Liver (tissue), 9 donors: ENCODE results near the gene KRT71. TPM values are rescaled to one million over a fixed set of nuclear protein-coding genes. Genes with fewer than 3 reads are reported as not detected.
A peak's percentile ranks its signal among the peaks of the same experiment; 100 is the strongest.

Source experiments
- DNase-seq: peaks from one replicate; pipeline ENCODE4 v3.0.0-alpha.2; 2017; ENCODE audit warnings: low spot score
- H3K27ac ChIP-seq, 2 donors: one replicate each; pipeline ENCODE4 v1.7.0; 2013; ENCODE audit warnings: inconsistent platforms in 2 of 2, low read length in 2 of 2, control low read depth in 1 of 2, low read depth in 1 of 2, mild to moderate bottlenecking in 1 of 2
- H3K27me3 ChIP-seq, 4 donors: one replicate each; pipeline versions ENCODE4 v1.6.1 to v1.7.0; 2013; ENCODE audit warnings: low read length in 3 of 4, inconsistent platforms in 1 of 4, mild to moderate bottlenecking in 1 of 4, moderate library complexity in 1 of 4; ENCODE audit not compliant: control insufficient read depth in 4 of 4, insufficient read depth in 4 of 4
- H3K36me3 ChIP-seq, 4 donors: one replicate each; pipeline versions ENCODE4 v1.6.1 to v1.7.0; 2013; ENCODE audit warnings: low read length in 3 of 4, mild to moderate bottlenecking in 3 of 4, low read depth in 1 of 4, moderate library complexity in 1 of 4; ENCODE audit not compliant: control insufficient read depth in 4 of 4, insufficient read depth in 3 of 4
- H3K4me1 ChIP-seq, 4 donors: one replicate each; pipeline versions ENCODE4 v1.6.1 to v1.7.0; 2013; ENCODE audit warnings: low read length in 3 of 4, mild to moderate bottlenecking in 3 of 4, moderate library complexity in 1 of 4; ENCODE audit not compliant: control insufficient read depth in 4 of 4, insufficient read depth in 4 of 4
- H3K4me3 ChIP-seq, 3 donors: one replicate each; pipeline versions ENCODE4 v1.6.1 to v1.7.0; 2013; ENCODE audit warnings: low read length in 3 of 3, control low read depth in 1 of 3, low read depth in 1 of 3, mild to moderate bottlenecking in 1 of 3
- H3K9ac ChIP-seq, 2 donors: one replicate each; pipeline ENCODE4 v1.7.0; 2013; ENCODE audit warnings: low read length in 2 of 2, mild to moderate bottlenecking in 2 of 2, moderate library complexity in 2 of 2, control low read depth in 1 of 2, low read depth in 1 of 2
- H3K9me3 ChIP-seq, 4 donors: one replicate each; pipeline versions ENCODE4 v1.6.1 to v1.7.0; 2013; ENCODE audit warnings: low read length in 3 of 4; ENCODE audit not compliant: control insufficient read depth in 4 of 4
- FOXA1 ChIP-seq: IDR thresholded peaks from 2 replicates; pipeline ENCODE4 v1.6.1; 2016; ENCODE audit warnings: antibody characterized with exemption
- FOXA2 ChIP-seq: IDR thresholded peaks from 2 replicates; pipeline ENCODE4 v1.6.1; 2016; ENCODE audit warnings: antibody characterized with exemption
- GABPA ChIP-seq, 2 donors: IDR thresholded peaks in 1 of 2; conservative IDR thresholded peaks in 1 of 2; 2 replicates each; pipeline ENCODE4 v1.6.1; 2016; ENCODE audit warnings: antibody characterized with exemption in 2 of 2, mild to moderate bottlenecking in 1 of 2, moderate library complexity in 1 of 2
- HNF4A ChIP-seq, 2 donors: conservative IDR thresholded peaks; 2 replicates each; pipeline ENCODE4 v1.6.1; 2016; ENCODE audit warnings: antibody characterized with exemption in 2 of 2, mild to moderate bottlenecking in 2 of 2
- HNF4G ChIP-seq: IDR thresholded peaks from 2 replicates; pipeline ENCODE4 v1.6.1; 2016; ENCODE audit warnings: antibody characterized with exemption
- NR2F2 ChIP-seq: IDR thresholded peaks from 2 replicates; pipeline ENCODE4 v1.6.1; 2016; ENCODE audit warnings: antibody characterized with exemption
- RAD21 ChIP-seq, 2 donors: IDR thresholded peaks; 2 replicates each; pipeline ENCODE4 v1.6.1; 2016; ENCODE audit warnings: antibody characterized with exemption in 2 of 2, mild to moderate bottlenecking in 2 of 2
- RXRA ChIP-seq, 2 donors: IDR thresholded peaks; 2 replicates each; pipeline ENCODE4 v1.6.1; 2017 to 2018; ENCODE audit warnings: antibody characterized with exemption in 2 of 2, mild to moderate bottlenecking in 1 of 2
- SP1 ChIP-seq: IDR thresholded peaks from 2 replicates; pipeline ENCODE4 v1.6.1; 2018; ENCODE audit warnings: antibody characterized with exemption, mild to moderate bottlenecking
- TAF1 ChIP-seq: conservative IDR thresholded peaks from 2 replicates; pipeline ENCODE4 v1.6.1; 2016; ENCODE audit warnings: antibody characterized with exemption, mild to moderate bottlenecking
- YY1 ChIP-seq: IDR thresholded peaks from 2 replicates; pipeline ENCODE4 v1.6.1; 2016; ENCODE audit warnings: antibody characterized with exemption, mild to moderate bottlenecking
- WGBS: extraction: QIAGEN DNeasy Blood & Tissue Kit; methylation state at CpG from one replicate; pipeline ENCODE4 v1.1.7; 2013; 5-methylcytosine and 5-hydroxymethylcytosine counted together
- polyA plus RNA-seq, 2 donors: library from polyadenylated mRNA; stranded (reverse) in 1 of 2; unstranded in 1 of 2; fragments of 200-250 nt in 1 of 2; fragments of >200 nt in 1 of 2; fragmentation: Nextera tagmentation in 1 of 2; extraction: Ambion mirVana in 1 of 2; gene quantifications; one replicate each; pipeline versions ENCODE4 v1.2.1 to v1.2.3, GENCODE V29; 2013 to 2015
- total RNA-seq, 2 donors: library from RNA; depleted of rRNA; stranded (reverse); fragments of >200 nt; gene quantifications; one replicate each; pipeline ENCODE4 v1.2.3, GENCODE V29; 2014
- TF ChIP-seq, protein P1 (sequence below): IDR thresholded peaks from 2 replicates; pipeline ENCODE4 v1.6.1; 2016; ENCODE audit warnings: antibody characterized with exemption, mild to moderate bottlenecking
- TF ChIP-seq, protein P2 (sequence below): IDR thresholded peaks from 2 replicates; pipeline ENCODE4 v1.6.1; 2016; ENCODE audit warnings: antibody characterized with exemption
- TF ChIP-seq, protein P3 (sequence below): IDR thresholded peaks from 2 replicates; pipeline ENCODE4 v1.6.1; 2016; ENCODE audit warnings: antibody characterized with exemption
- TF ChIP-seq, protein P4 (sequence below): IDR thresholded peaks from 2 replicates; pipeline ENCODE4 v1.6.1; 2016; ENCODE audit warnings: antibody characterized with exemption
- donor health status: healthy.
- donor health status: healthy.
- donor health status: healthy.
- donor health status: healthy.
- donor health status: healthy.

Gene KRT71
- total and polyA plus RNA-seq, 4 donors = not detected

DNA sequence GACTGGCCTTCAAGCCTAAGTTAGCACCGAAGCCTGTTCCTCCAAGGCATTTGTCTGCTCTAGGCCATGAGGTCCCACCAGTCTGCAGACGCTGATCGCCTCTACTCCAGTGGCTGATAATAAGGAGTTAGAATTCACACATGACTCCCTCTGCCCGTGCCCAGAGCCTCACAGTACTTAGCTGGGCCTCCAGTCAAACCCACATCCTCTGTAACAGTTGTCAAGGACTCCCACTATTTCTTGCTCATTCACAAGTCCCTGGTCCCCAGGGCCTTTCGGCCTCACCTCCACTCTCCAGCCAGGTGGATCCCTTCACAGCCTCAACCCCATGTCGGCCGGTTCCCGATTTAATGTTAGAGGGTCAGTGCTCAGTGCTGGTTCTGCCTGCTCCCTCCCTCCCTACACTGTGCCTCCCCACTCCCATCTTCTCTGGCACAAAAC is 26.4 kb downstream of the KRT71 start:
- Histone ChIP-seq H3K9me3 (no peaks in the 10 kb centered on the region), H3K27ac (no peak overlapping the region), H3K4me3 (no peak overlapping the region), H3K36me3 (no peaks in the 10 kb centered on the region), H3K4me1 (no peaks in the 10 kb centered on the region), H3K27me3 (no peaks in the 10 kb centered on the region), H3K9ac (no peak overlapping the region)
- TF ChIP-seq FOXA2 (no peak), RAD21 (IDR thresholded peaks at IDR 0.05) (no peak), SP1 (no peak), FOXA1 (no peak)
- 77% methylated on average over 8 of the region's 8 CpGs for WGBS
- no peak for DNase-seq

DNA sequence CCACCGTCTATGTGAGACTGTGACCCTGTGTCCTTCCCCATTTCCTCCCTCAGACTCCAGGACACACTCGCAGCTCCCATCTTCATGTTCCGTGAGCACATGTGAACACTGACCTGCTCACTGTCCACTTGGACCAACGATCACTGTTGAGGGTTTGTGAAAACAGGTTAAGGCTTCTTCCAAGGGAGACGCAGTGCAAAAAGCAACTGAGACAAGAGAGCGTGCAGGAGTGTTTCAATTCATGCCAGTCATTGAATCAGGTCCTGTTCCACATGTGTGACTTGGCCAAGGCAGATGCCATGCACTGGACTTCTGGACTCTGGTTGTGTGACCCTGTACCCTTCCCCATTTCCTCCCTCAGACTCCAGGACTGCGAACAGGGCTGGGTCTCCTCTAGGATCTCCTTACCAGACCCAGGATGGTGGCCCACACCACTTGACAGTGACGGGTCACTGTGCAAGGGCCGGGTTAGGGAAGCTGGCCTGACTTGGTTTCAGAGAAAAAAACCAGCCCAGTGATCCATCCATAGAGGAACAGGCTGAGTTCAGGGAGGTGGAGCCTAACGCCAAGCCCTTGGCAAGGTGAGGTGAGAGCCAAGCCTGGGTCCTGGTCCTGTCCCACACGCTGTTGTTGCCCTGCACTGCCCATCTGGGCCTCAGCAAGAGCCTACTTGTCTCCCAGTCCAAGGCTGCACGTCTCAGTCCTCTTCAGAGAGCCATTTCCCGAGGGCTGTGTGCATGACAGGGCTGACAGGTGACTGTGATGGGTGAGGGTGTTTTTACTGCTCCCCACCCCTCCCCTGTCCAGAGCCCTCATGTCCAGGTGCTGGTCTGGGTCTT is 27.1 kb downstream of the KRT71 start:
- Histone ChIP-seq H3K9ac (no peak overlapping the region), H3K27ac (no peak overlapping the region), H3K36me3 (no peaks in the 10 kb centered on the region), H3K9me3 (no peaks in the 10 kb centered on the region), H3K4me3 (no peak overlapping the region), H3K27me3 (no peaks in the 10 kb centered on the region), H3K4me1 (no peaks in the 10 kb centered on the region)
- peak; percentile 24 for DNase-seq
- TF ChIP-seq TAF1 (no peak), HNF4A (conservative IDR thresholded peaks at IDR 0.05) (no peak)
- TF ChIP-seq, protein P1, sequence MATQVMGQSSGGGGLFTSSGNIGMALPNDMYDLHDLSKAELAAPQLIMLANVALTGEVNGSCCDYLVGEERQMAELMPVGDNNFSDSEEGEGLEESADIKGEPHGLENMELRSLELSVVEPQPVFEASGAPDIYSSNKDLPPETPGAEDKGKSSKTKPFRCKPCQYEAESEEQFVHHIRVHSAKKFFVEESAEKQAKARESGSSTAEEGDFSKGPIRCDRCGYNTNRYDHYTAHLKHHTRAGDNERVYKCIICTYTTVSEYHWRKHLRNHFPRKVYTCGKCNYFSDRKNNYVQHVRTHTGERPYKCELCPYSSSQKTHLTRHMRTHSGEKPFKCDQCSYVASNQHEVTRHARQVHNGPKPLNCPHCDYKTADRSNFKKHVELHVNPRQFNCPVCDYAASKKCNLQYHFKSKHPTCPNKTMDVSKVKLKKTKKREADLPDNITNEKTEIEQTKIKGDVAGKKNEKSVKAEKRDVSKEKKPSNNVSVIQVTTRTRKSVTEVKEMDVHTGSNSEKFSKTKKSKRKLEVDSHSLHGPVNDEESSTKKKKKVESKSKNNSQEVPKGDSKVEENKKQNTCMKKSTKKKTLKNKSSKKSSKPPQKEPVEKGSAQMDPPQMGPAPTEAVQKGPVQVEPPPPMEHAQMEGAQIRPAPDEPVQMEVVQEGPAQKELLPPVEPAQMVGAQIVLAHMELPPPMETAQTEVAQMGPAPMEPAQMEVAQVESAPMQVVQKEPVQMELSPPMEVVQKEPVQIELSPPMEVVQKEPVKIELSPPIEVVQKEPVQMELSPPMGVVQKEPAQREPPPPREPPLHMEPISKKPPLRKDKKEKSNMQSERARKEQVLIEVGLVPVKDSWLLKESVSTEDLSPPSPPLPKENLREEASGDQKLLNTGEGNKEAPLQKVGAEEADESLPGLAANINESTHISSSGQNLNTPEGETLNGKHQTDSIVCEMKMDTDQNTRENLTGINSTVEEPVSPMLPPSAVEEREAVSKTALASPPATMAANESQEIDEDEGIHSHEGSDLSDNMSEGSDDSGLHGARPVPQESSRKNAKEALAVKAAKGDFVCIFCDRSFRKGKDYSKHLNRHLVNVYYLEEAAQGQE = no peak
- TF ChIP-seq, protein P2, sequence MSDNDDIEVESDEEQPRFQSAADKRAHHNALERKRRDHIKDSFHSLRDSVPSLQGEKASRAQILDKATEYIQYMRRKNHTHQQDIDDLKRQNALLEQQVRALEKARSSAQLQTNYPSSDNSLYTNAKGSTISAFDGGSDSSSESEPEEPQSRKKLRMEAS = no peak
- WGBS = 84% methylated on average over 13 of the region's 13 CpGs

DNA sequence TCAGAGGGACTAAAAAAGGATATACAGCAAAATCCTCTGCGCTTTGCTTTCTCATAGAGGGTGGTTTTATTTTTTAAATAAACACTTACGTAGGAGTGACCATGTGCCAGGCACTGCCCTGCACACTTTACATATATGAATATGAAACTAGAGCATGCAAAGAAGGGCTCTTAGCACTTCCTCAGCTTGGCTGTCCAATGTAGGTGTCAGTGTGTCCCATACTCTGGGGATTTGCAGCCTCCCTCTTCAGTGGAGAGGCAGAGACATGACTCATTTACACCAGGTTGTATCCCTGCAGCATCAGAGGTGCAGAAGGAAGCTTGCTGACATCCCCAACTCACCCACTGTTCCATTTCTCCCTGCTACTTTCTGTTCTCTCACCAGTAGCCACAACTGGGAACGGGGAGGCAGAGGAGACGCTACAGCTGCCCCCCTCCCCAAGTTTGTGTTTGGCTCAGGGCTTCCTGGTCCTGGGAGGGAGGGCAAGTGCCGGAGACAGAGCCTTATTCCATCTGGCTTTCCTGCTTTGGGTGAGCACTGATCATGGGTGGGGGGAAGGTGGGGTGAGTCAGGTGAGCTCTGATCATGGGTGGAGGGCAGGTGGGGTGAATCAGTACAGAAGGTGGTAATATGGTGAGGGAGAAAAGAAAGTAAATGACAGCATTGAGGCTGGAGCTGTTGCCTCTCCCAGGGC is 27.9 kb downstream of the KRT71 start:
- DNase-seq = peak; percentile 20
- WGBS = 87% methylated on average over 5 of the region's 5 CpGs
- no peak overlapping the region for H3K9ac ChIP-seq
- no peak overlapping the region for H3K27ac ChIP-seq
- no peaks in the 10 kb centered on the region for H3K4me1 ChIP-seq
- H3K4me3 ChIP-seq = no peak overlapping the region
- H3K36me3 ChIP-seq = no peaks in the 10 kb centered on the region
- no peaks in the 10 kb centered on the region for H3K27me3 ChIP-seq
- no peaks in the 10 kb centered on the region for H3K9me3 ChIP-seq
- TF ChIP-seq YY1 = no peak
- TF ChIP-seq NR2F2 = no peak
- no peak for TF ChIP-seq SP1
- no peak for TF ChIP-seq RXRA (IDR thresholded peaks at IDR 0.05)
- TF ChIP-seq, protein P2 = no peak
- no peak for TF ChIP-seq HNF4G
- no peak for TF ChIP-seq GABPA (IDR thresholded peaks at IDR 0.05 in 1 of 2, conservative IDR thresholded peaks at IDR 0.05 in 1 of 2)
- TF ChIP-seq, protein P3, sequence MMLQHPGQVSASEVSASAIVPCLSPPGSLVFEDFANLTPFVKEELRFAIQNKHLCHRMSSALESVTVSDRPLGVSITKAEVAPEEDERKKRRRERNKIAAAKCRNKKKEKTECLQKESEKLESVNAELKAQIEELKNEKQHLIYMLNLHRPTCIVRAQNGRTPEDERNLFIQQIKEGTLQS = no peak
- no peak for TF ChIP-seq FOXA2
- TF ChIP-seq, protein P4, sequence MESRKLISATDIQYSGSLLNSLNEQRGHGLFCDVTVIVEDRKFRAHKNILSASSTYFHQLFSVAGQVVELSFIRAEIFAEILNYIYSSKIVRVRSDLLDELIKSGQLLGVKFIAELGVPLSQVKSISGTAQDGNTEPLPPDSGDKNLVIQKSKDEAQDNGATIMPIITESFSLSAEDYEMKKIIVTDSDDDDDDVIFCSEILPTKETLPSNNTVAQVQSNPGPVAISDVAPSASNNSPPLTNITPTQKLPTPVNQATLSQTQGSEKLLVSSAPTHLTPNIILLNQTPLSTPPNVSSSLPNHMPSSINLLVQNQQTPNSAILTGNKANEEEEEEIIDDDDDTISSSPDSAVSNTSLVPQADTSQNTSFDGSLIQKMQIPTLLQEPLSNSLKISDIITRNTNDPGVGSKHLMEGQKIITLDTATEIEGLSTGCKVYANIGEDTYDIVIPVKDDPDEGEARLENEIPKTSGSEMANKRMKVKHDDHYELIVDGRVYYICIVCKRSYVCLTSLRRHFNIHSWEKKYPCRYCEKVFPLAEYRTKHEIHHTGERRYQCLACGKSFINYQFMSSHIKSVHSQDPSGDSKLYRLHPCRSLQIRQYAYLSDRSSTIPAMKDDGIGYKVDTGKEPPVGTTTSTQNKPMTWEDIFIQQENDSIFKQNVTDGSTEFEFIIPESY = no peak
- TF ChIP-seq TAF1 = no peak
- TF ChIP-seq, protein P1 = no peak
- TF ChIP-seq FOXA1 = no peak
